WERI-Rb-1 (cell line): Measurements from ENCODE around the gene NIN.
"Not testable (repeated sequence)": the region's sequence is repeated elsewhere in the genome, so short reads cannot be mapped to it uniquely, and the experiment has no call there.

Source experiments
- DNase-seq: peaks from one replicate; pipeline ENCODE4 v3.0.0-alpha.2; 2020
- H3K27ac ChIP-seq: fragments of 250-450 bp; sonication (Bioruptor Pico); 2 replicates; pipeline ENCODE4 v1.5.1; 2020; ENCODE audit warnings: mild to moderate bottlenecking, moderate library complexity
- H3K27me3 ChIP-seq: fragments of 250-450 bp; sonication (Bioruptor Pico); 2 replicates; pipeline ENCODE4 v1.5.1; 2021; ENCODE audit warnings: mild to moderate bottlenecking, low read depth, moderate library complexity; ENCODE audit not compliant: insufficient read depth, severe bottlenecking
- H3K36me3 ChIP-seq: fragments of 250-450 bp; sonication (Bioruptor Pico); 2 replicates; pipeline ENCODE4 v1.5.1; 2020; ENCODE audit warnings: mild to moderate bottlenecking, moderate library complexity
- H3K4me3 ChIP-seq: 2 replicates; pipeline ENCODE4 v1.5.1; 2011; ENCODE audit warnings: low read depth, mild to moderate bottlenecking, control low read depth, low read length
- H3K9me3 ChIP-seq: fragments of 250-450 bp; sonication (Bioruptor Pico); 2 replicates; pipeline ENCODE4 v1.5.1; 2021; ENCODE audit warnings: mild to moderate bottlenecking, moderate library complexity; ENCODE audit not compliant: severe bottlenecking
- CTCF ChIP-seq: IDR thresholded peaks from 2 replicates; pipeline ENCODE4 v1.5.1; 2011; ENCODE audit warnings: low read depth, mild to moderate bottlenecking, control low read depth, inconsistent platforms, low read length

NIN gene

GRCh38 chr14:50816395-50817047, 14.4 kb downstream of the NIN start:
- Histone ChIP-seq H3K9me3 (peaks cover 5% of the 10 kb centered on the region), H3K4me3 (no peak overlapping the region), H3K27ac (no peak overlapping the region), H3K27me3 (no peaks in the 10 kb centered on the region), H3K36me3 (peaks cover 30% of the 10 kb centered on the region)
- no peak for TF ChIP-seq CTCF
- DNase-seq = no peak

- not testable (repeated sequence) for DNase-seq
Measured at GRCh38 chr14:50815526-50815925, 15.4 kb downstream of the NIN start.

GRCh38 chr14:50815058-50815457, 15.9 kb downstream of the NIN start:
- not testable (repeated sequence) for H3K4me3 ChIP-seq, H3K27ac ChIP-seq, H3K9me3 ChIP-seq, DNase-seq, H3K27me3 ChIP-seq
- peaks cover 19% of the 10 kb centered on the region for H3K36me3 ChIP-seq

More at GRCh38 chr14:50815526-50815925, 15.4 kb downstream of the NIN start:
- not testable (repeated sequence) for H3K27ac ChIP-seq, H3K9me3 ChIP-seq, H3K27me3 ChIP-seq, H3K4me3 ChIP-seq
- H3K36me3 ChIP-seq = peaks cover 23% of the 10 kb centered on the region

- H3K36me3 ChIP-seq = peaks cover 19% of the 10 kb centered on the region
- no peak for DNase-seq
- H3K27me3 ChIP-seq = no peaks in the 10 kb centered on the region
- H3K4me3 ChIP-seq = no peak overlapping the region
- H3K27ac ChIP-seq = no peak overlapping the region
- H3K9me3 ChIP-seq = peaks cover 5% of the 10 kb centered on the region
- no peak for TF ChIP-seq CTCF
Measured at GRCh38 chr14:50814161-50814560, 16.8 kb downstream of the NIN start.

- no peak overlapping the region for H3K4me3 ChIP-seq
- H3K36me3 ChIP-seq = peaks cover 19% of the 10 kb centered on the region
- H3K9me3 ChIP-seq = peaks cover 5% of the 10 kb centered on the region
- H3K27ac ChIP-seq = no peak overlapping the region
- H3K27me3 ChIP-seq = no peaks in the 10 kb centered on the region
- DNase-seq = no peak
- TF ChIP-seq CTCF = no peak
Measured at GRCh38 chr14:50813544-50813863, 17.5 kb downstream of the NIN start.

- Histone ChIP-seq H3K27ac (no peak overlapping the region), H3K9me3 (peaks cover 5% of the 10 kb centered on the region), H3K4me3 (no peak overlapping the region), H3K36me3 (peaks cover 19% of the 10 kb centered on the region), H3K27me3 (no peaks in the 10 kb centered on the region)
- TF ChIP-seq CTCF = no peak
- DNase-seq = no peak
Measured at GRCh38 chr14:50812856-50813543, 18.0 kb downstream of the NIN start.

GRCh38 chr14:50812180-50812579, 18.8 kb downstream of the NIN start:
- DNase-seq = no peak
- no peak overlapping the region for H3K27ac ChIP-seq
- H3K27me3 ChIP-seq = no peaks in the 10 kb centered on the region
- H3K36me3 ChIP-seq = peaks cover 19% of the 10 kb centered on the region
- peaks cover 5% of the 10 kb centered on the region for H3K9me3 ChIP-seq
- no peak for TF ChIP-seq CTCF
- no peak overlapping the region for H3K4me3 ChIP-seq
